NCI-H2081 (cell line): ENCODE measurements around the gene EHBP1.
A peak's percentile ranks its signal among the peaks of the same experiment; 100 is the strongest.
"Not testable (repeated sequence)": the region's sequence is repeated elsewhere in the genome, so short reads cannot be mapped to it uniquely, and the experiment has no call there.

ENCODE experiments used
- DNase-seq, 2 experiments: peaks; one replicate each; lab custom pipeline; 2025; lab: John Stamatoyannopoulos, UW

EHBP1 gene

GRCh38 chr2:63019686-63020085 lies 314.2 kb downstream of the EHBP1 start:
- DNase-seq, result not testable (repeated sequence)

- DNase-seq, result peak; percentile 3 to 43
These were observed 317.9 kb downstream of the EHBP1 start for GRCh38 chr2:63023444-63023843.

GRCh38 chr2:63027220-63027619 lies 321.7 kb downstream of the EHBP1 start:
- no peak for DNase-seq

GRCh38 chr2:63029058-63029457 lies 323.5 kb downstream of the EHBP1 start:
- no peak for DNase-seq

GRCh38 chr2:63034526-63034925 lies 329.0 kb downstream of the EHBP1 start:
- DNase-seq, result no peak

GRCh38 chr2:63035169-63035568 lies 329.7 kb downstream of the EHBP1 start:
- DNase-seq, result no peak

GRCh38 chr2:63035660-63036059 lies 330.1 kb downstream of the EHBP1 start:
- DNase-seq, result no peak

- DNase-seq, result no peak
These were observed 332.5 kb downstream of the EHBP1 start for GRCh38 chr2:63038034-63038433.

GRCh38 chr2:63040586-63040985 lies 335.1 kb downstream of the EHBP1 start:
- DNase-seq, result no peak

GRCh38 chr2:63041592-63041991 lies 336.1 kb downstream of the EHBP1 start:
- DNase-seq, result no peak

- DNase-seq, result no peak
These were observed 339.1 kb downstream of the EHBP1 start for GRCh38 chr2:63044362-63045327.

GRCh38 chr2:63046552-63046951 lies 341.0 kb downstream of the EHBP1 start:
- DNase-seq, result no peak

- no peak for DNase-seq
These were observed 341.4 kb downstream of the EHBP1 start for GRCh38 chr2:63046961-63047320.

GRCh38 chr2:63047321-63048279 lies 342.1 kb downstream of the EHBP1 start:
- DNase-seq, result no peak

GRCh38 chr2:63048367-63049171 lies 343.1 kb downstream of the EHBP1 start:
- no peak for DNase-seq

- no peak for DNase-seq
These were observed 343.9 kb downstream of the EHBP1 start for GRCh38 chr2:63049211-63049969.

- peak; percentile 63 to 83 for DNase-seq
These were observed 344.4 kb downstream of the EHBP1 start for GRCh38 chr2:63049970-63050333.

- DNase-seq, result peak; percentile 92 to 94
These were observed 345.0 kb downstream of the EHBP1 start, which contains the start of gene OTX1 for GRCh38 chr2:63050334-63051041. Gene OTX1 (plus strand): TSS chr2:63050830. CDS start chr2:63052991, 2,161 bp downstream.

GRCh38 chr2:63051042-63051794 lies 345.7 kb downstream of the EHBP1 start:
- DNase-seq, result peak in 1 of 2 experiments; percentile 18
